Measurements from ENCODE around the gene CHCHD10. TPM values are rescaled to one million over a fixed set of nuclear protein-coding genes. Genes with fewer than 3 reads are reported as not detected.

Gene CHCHD10
- total and polyA plus RNA-seq, 9 donors = 36.7 to 78.7 (median 49.6) TPM

- Histone ChIP-seq H3K4me1 (ENCODE audit: control insufficient read depth, insufficient read depth, low read length) (peaks cover 16% of the 10 kb centered on the region), H3K27ac (ENCODE audit: low read length) (no peak overlapping the region), H3K4me3 (ENCODE audit: low read length) (no peak overlapping the region), H3K9me3 (replicated peaks; ENCODE audit: control insufficient read depth, low read depth, low read length) (no peaks in the 10 kb centered on the region), H3K27me3 (ENCODE audit: control insufficient read depth, insufficient read depth, low read length) (no peaks in the 10 kb centered on the region), H3K36me3 (ENCODE audit: control insufficient read depth, insufficient read depth, low read length) (peaks cover under 1% of the 10 kb centered on the region)
- no peak for DNase-seq
- 89% methylated on average over 4 of the region's 9 CpGs for WGBS (ENCODE audit: insufficient coverage)
Measured at GRCh38 chr22:23752090-23752691, 15.6 kb downstream of the CHCHD10 start.

GRCh38 chr22:23751441-23751996, 16.3 kb downstream of the CHCHD10 start:
- WGBS (ENCODE audit: insufficient coverage) = 28% methylated on average over 7 of the region's 22 CpGs
- no peaks in the 10 kb centered on the region for H3K27me3 ChIP-seq (ENCODE audit: control insufficient read depth, insufficient read depth, low read length)
- H3K9me3 ChIP-seq (replicated peaks; ENCODE audit: control insufficient read depth, low read depth, low read length) = no peaks in the 10 kb centered on the region
- H3K27ac ChIP-seq (ENCODE audit: low read length) = peak overlapping the region; percentile 89
- peaks cover 4% of the 10 kb centered on the region for H3K36me3 ChIP-seq (ENCODE audit: control insufficient read depth, insufficient read depth, low read length)
- peak; percentile 69 for DNase-seq
- peak overlapping the region; percentile 67 for H3K4me3 ChIP-seq (ENCODE audit: low read length)
- H3K4me1 ChIP-seq (ENCODE audit: control insufficient read depth, insufficient read depth, low read length) = peaks cover 16% of the 10 kb centered on the region

- H3K27ac ChIP-seq (ENCODE audit: low read length) = peak within 1 kb of the TSS; percentile 89
- DNase-seq = peak; percentile 93
- H3K36me3 ChIP-seq (ENCODE audit: control insufficient read depth, insufficient read depth, low read length) = peaks cover 4% of the 10 kb centered on the region
- H3K4me3 ChIP-seq (ENCODE audit: low read length) = peak within 1 kb of the TSS; percentile 85
- under 1% methylated on average over 78 of the region's 78 CpGs for WGBS (ENCODE audit: insufficient coverage)
- H3K27me3 ChIP-seq (ENCODE audit: control insufficient read depth, insufficient read depth, low read length) = no peaks in the 10 kb centered on the region
- no peaks in the 10 kb centered on the region for H3K9me3 ChIP-seq (replicated peaks; ENCODE audit: control insufficient read depth, low read depth, low read length)
- H3K4me1 ChIP-seq (ENCODE audit: control insufficient read depth, insufficient read depth, low read length) = peaks cover 16% of the 10 kb centered on the region
Measured at GRCh38 chr22:23750714-23751440, 16.9 kb downstream of the CHCHD10 start, which contains the start of gene ZNF70. Gene ZNF70 (minus strand): TSS chr22:23751112. CDS start chr22:23745140, 5,972 bp downstream.

GRCh38 chr22:23750367-23750713, 17.4 kb downstream of the CHCHD10 start:
- Histone ChIP-seq H3K4me1 (ENCODE audit: control insufficient read depth, insufficient read depth, low read length) (peaks cover 16% of the 10 kb centered on the region), H3K4me3 (ENCODE audit: low read length) (peak overlapping the region; percentile 85), H3K36me3 (ENCODE audit: control insufficient read depth, insufficient read depth, low read length) (peaks cover 8% of the 10 kb centered on the region), H3K27me3 (ENCODE audit: control insufficient read depth, insufficient read depth, low read length) (no peaks in the 10 kb centered on the region), H3K27ac (ENCODE audit: low read length) (peak overlapping the region; percentile 82), H3K9me3 (replicated peaks; ENCODE audit: control insufficient read depth, low read depth, low read length) (no peaks in the 10 kb centered on the region)
- 27% methylated on average over 5 of the region's 5 CpGs for WGBS (ENCODE audit: insufficient coverage)
- no peak for DNase-seq

- Histone ChIP-seq H3K36me3 (ENCODE audit: control insufficient read depth, insufficient read depth, low read length) (peaks cover 12% of the 10 kb centered on the region), H3K4me1 (ENCODE audit: control insufficient read depth, insufficient read depth, low read length) (peaks cover 16% of the 10 kb centered on the region), H3K9me3 (replicated peaks; ENCODE audit: control insufficient read depth, low read depth, low read length) (no peaks in the 10 kb centered on the region), H3K27me3 (ENCODE audit: control insufficient read depth, insufficient read depth, low read length) (no peaks in the 10 kb centered on the region), H3K27ac (ENCODE audit: low read length) (peak overlapping the region; percentile 82), H3K4me3 (ENCODE audit: low read length) (no peak overlapping the region)
- 32% methylated on average over 11 of the region's 12 CpGs for WGBS (ENCODE audit: insufficient coverage)
- DNase-seq = peak; percentile 88
Measured at GRCh38 chr22:23749841-23750301, 17.9 kb downstream of the CHCHD10 start.

GRCh38 chr22:23745791-23746190, 22.0 kb downstream of the CHCHD10 start:
- DNase-seq = no peak
- Histone ChIP-seq H3K27ac (ENCODE audit: low read length) (no peak overlapping the region), H3K36me3 (ENCODE audit: control insufficient read depth, insufficient read depth, low read length) (peaks cover 44% of the 10 kb centered on the region), H3K27me3 (ENCODE audit: control insufficient read depth, insufficient read depth, low read length) (no peaks in the 10 kb centered on the region), H3K9me3 (replicated peaks; ENCODE audit: control insufficient read depth, low read depth, low read length) (peaks cover 4% of the 10 kb centered on the region), H3K4me3 (ENCODE audit: low read length) (no peak overlapping the region), H3K4me1 (ENCODE audit: control insufficient read depth, insufficient read depth, low read length) (peaks cover 34% of the 10 kb centered on the region)
- WGBS (ENCODE audit: insufficient coverage) = 88% methylated on average over 4 of the region's 6 CpGs

- peaks cover 4% of the 10 kb centered on the region for H3K9me3 ChIP-seq (replicated peaks; ENCODE audit: control insufficient read depth, low read depth, low read length)
- H3K4me3 ChIP-seq (ENCODE audit: low read length) = no peak overlapping the region
- no peak overlapping the region for H3K27ac ChIP-seq (ENCODE audit: low read length)
- WGBS (ENCODE audit: insufficient coverage) = 97% methylated on average over 6 of the region's 14 CpGs
- peaks cover 46% of the 10 kb centered on the region for H3K36me3 ChIP-seq (ENCODE audit: control insufficient read depth, insufficient read depth, low read length)
- H3K27me3 ChIP-seq (ENCODE audit: control insufficient read depth, insufficient read depth, low read length) = no peaks in the 10 kb centered on the region
- peaks cover 23% of the 10 kb centered on the region for H3K4me1 ChIP-seq (ENCODE audit: control insufficient read depth, insufficient read depth, low read length)
- DNase-seq = no peak
Measured at GRCh38 chr22:23744485-23744884, 23.3 kb downstream of the CHCHD10 start.

GRCh38 chr22:23744001-23744400, 23.8 kb downstream of the CHCHD10 start:
- Histone ChIP-seq H3K9me3 (replicated peaks; ENCODE audit: control insufficient read depth, low read depth, low read length) (peaks cover 4% of the 10 kb centered on the region), H3K4me1 (ENCODE audit: control insufficient read depth, insufficient read depth, low read length) (peaks cover 23% of the 10 kb centered on the region), H3K4me3 (ENCODE audit: low read length) (no peak overlapping the region), H3K27me3 (ENCODE audit: control insufficient read depth, insufficient read depth, low read length) (no peaks in the 10 kb centered on the region), H3K27ac (ENCODE audit: low read length) (peak overlapping the region; percentile 35), H3K36me3 (ENCODE audit: control insufficient read depth, insufficient read depth, low read length) (peaks cover 46% of the 10 kb centered on the region)
- no peak for DNase-seq
- 100% methylated on average over 4 of the region's 13 CpGs for WGBS (ENCODE audit: insufficient coverage)

- no CpG with 5 or more reads among the region's 2 CpGs for WGBS (ENCODE audit: insufficient coverage)
- peaks cover 23% of the 10 kb centered on the region for H3K4me1 ChIP-seq (ENCODE audit: control insufficient read depth, insufficient read depth, low read length)
- H3K9me3 ChIP-seq (replicated peaks; ENCODE audit: control insufficient read depth, low read depth, low read length) = peaks cover 4% of the 10 kb centered on the region
- H3K27ac ChIP-seq (ENCODE audit: low read length) = peak overlapping the region; percentile 67
- H3K36me3 ChIP-seq (ENCODE audit: control insufficient read depth, insufficient read depth, low read length) = peaks cover 46% of the 10 kb centered on the region
- no peak overlapping the region for H3K4me3 ChIP-seq (ENCODE audit: low read length)
- DNase-seq = peak; percentile 92
- no peaks in the 10 kb centered on the region for H3K27me3 ChIP-seq (ENCODE audit: control insufficient read depth, insufficient read depth, low read length)
Measured at GRCh38 chr22:23743303-23743705, 24.5 kb downstream of the CHCHD10 start.

GRCh38 chr22:23742505-23743264, 25.1 kb downstream of the CHCHD10 start:
- H3K9me3 ChIP-seq (replicated peaks; ENCODE audit: control insufficient read depth, low read depth, low read length) = peaks cover 4% of the 10 kb centered on the region
- peaks cover 23% of the 10 kb centered on the region for H3K4me1 ChIP-seq (ENCODE audit: control insufficient read depth, insufficient read depth, low read length)
- WGBS (ENCODE audit: insufficient coverage) = 100% methylated on average over 1 of the region's 7 CpGs
- H3K27ac ChIP-seq (ENCODE audit: low read length) = peak overlapping the region; percentile 67
- H3K4me3 ChIP-seq (ENCODE audit: low read length) = no peak overlapping the region
- H3K36me3 ChIP-seq (ENCODE audit: control insufficient read depth, insufficient read depth, low read length) = peaks cover 46% of the 10 kb centered on the region
- no peaks in the 10 kb centered on the region for H3K27me3 ChIP-seq (ENCODE audit: control insufficient read depth, insufficient read depth, low read length)
- no peak for DNase-seq
